ENCODE data around the gene CACHD1. TPM values are rescaled to one million over a fixed set of nuclear protein-coding genes. Genes with fewer than 3 reads are reported as not detected.

The CACHD1 gene
- polyA plus RNA-seq, 2 of the 4 experiments (the other 2 are of a cell fraction), result 0.72 to 1.6 TPM

- ATAC-seq, result no peak
- FAIRE-seq, result no peak
- DNase-seq (ENCODE audit: low read depth in 1 of 2, low spot score in 1 of 2), result no peak
- H3K4me3 ChIP-seq, result no peak overlapping the region
- H3K4me2 ChIP-seq, result peak overlapping the region; percentile 32; the same call in 1 of the 3 replicates
- WGBS (ENCODE audit: missing lambda C conversion rate), result 25% methylated on average over 3 of the region's 3 CpGs
- H3K27ac ChIP-seq, result no peak overlapping the region; a peak in 1 of 6 replicates
- TF ChIP-seq CEBPB (IDR thresholded peaks at IDR 0.05) (no peak), RNF2 (IDR thresholded peaks at IDR 0.05; ENCODE audit: borderline replicate concordance, low read depth) (no peak), ELK1 (IDR thresholded peaks at IDR 0.05; ENCODE audit: low read depth, low read length) (no peak), MAZ (IDR thresholded peaks at IDR 0.05; ENCODE audit: borderline replicate concordance, low read depth, low read length) (no peak), NR3C1 (IDR thresholded peaks at IDR 0.05) (no peak), ESRRA (IDR thresholded peaks at IDR 0.05; ENCODE audit: borderline replicate concordance, low read length) (no peak), HOXB13 (CRISPR knock-in tag; IDR thresholded peaks at IDR 0.05; ENCODE audit: low read depth) (no peak), NPAS2 (CRISPR knock-in tag; IDR thresholded peaks at IDR 0.05; ENCODE audit: borderline replicate concordance) (no peak), EHF (CRISPR knock-in tag; IDR thresholded peaks at IDR 0.05) (no peak), PHF8 (IDR thresholded peaks at IDR 0.05; ENCODE audit: borderline replicate concordance, low read depth) (no peak), ZC3H11A (IDR thresholded peaks at IDR 0.05) (no peak), RCOR1 (IDR thresholded peaks at IDR 0.05; ENCODE audit: low read depth, low read length) (no peak), BHLHE40 (IDR thresholded peaks at IDR 0.05; ENCODE audit: low read depth, low read length) (no peak), JUN (IDR thresholded peaks at IDR 0.05) (no peak), KDM5A (IDR thresholded peaks at IDR 0.05) (no peak)
- TF ChIP-seq, protein P1, sequence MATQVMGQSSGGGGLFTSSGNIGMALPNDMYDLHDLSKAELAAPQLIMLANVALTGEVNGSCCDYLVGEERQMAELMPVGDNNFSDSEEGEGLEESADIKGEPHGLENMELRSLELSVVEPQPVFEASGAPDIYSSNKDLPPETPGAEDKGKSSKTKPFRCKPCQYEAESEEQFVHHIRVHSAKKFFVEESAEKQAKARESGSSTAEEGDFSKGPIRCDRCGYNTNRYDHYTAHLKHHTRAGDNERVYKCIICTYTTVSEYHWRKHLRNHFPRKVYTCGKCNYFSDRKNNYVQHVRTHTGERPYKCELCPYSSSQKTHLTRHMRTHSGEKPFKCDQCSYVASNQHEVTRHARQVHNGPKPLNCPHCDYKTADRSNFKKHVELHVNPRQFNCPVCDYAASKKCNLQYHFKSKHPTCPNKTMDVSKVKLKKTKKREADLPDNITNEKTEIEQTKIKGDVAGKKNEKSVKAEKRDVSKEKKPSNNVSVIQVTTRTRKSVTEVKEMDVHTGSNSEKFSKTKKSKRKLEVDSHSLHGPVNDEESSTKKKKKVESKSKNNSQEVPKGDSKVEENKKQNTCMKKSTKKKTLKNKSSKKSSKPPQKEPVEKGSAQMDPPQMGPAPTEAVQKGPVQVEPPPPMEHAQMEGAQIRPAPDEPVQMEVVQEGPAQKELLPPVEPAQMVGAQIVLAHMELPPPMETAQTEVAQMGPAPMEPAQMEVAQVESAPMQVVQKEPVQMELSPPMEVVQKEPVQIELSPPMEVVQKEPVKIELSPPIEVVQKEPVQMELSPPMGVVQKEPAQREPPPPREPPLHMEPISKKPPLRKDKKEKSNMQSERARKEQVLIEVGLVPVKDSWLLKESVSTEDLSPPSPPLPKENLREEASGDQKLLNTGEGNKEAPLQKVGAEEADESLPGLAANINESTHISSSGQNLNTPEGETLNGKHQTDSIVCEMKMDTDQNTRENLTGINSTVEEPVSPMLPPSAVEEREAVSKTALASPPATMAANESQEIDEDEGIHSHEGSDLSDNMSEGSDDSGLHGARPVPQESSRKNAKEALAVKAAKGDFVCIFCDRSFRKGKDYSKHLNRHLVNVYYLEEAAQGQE (IDR thresholded peaks at IDR 0.05), result no peak
- TF ChIP-seq, protein P2, sequence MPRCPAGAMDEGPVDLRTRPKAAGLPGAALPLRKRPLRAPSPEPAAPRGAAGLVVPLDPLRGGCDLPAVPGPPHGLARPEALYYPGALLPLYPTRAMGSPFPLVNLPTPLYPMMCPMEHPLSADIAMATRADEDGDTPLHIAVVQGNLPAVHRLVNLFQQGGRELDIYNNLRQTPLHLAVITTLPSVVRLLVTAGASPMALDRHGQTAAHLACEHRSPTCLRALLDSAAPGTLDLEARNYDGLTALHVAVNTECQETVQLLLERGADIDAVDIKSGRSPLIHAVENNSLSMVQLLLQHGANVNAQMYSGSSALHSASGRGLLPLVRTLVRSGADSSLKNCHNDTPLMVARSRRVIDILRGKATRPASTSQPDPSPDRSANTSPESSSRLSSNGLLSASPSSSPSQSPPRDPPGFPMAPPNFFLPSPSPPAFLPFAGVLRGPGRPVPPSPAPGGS (IDR thresholded peaks at IDR 0.05), result no peak
- TF ChIP-seq, protein P3, sequence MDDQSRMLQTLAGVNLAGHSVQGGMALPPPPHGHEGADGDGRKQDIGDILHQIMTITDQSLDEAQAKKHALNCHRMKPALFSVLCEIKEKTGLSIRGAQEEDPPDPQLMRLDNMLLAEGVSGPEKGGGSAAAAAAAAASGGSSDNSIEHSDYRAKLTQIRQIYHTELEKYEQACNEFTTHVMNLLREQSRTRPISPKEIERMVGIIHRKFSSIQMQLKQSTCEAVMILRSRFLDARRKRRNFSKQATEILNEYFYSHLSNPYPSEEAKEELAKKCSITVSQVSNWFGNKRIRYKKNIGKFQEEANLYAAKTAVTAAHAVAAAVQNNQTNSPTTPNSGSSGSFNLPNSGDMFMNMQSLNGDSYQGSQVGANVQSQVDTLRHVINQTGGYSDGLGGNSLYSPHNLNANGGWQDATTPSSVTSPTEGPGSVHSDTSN (IDR thresholded peaks at IDR 0.05), result no peak
- POLR2A ChIA-PET, result no interaction called here
- peaks cover 8% of the 10 kb centered on the region; the same call in 2 of the 3 replicates for H3K4me1 ChIP-seq
- CTCF ChIA-PET, result interaction anchor here (1.6 kb wide), 1 partner anchor 222 kb away, joined by 4 read pairs; no protein-coding TSS in a partner anchor
- H3K9me3 ChIP-seq, result no peaks in the 10 kb centered on the region
These were observed 20.4 kb downstream of the CACHD1 start for GRCh38 chr1:64490213-64490818.

DNA sequence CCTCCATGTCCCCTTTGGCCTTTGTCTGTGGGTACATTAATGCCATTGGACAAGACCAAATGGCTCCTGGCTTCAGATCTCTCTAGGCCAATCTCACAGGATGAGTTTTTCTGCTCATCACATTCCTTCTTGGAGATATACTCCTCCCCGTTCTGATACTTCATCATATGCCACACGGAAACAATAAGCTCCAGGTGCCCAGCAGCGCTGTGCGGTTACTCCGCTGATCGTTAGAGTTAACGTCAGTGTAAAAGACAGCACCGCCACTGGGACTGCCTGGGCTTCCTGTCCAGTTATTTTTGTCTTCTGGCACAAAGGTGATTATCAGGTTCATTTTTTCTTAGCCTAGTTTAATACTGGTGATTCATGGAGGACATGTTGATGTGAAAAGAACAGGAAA is 22.5 kb downstream of the CACHD1 start:
- DNase-seq (ENCODE audit: low read depth in 1 of 2, low spot score in 1 of 2) (no peak), ATAC-seq (no peak), FAIRE-seq (no peak)
- H3K9me3 ChIP-seq, result no peaks in the 10 kb centered on the region
- H3K4me1 ChIP-seq, result peaks cover 13% of the 10 kb centered on the region; the same call in 2 of the 3 replicates
- H3K4me2 ChIP-seq, result no peak overlapping the region
- H3K4me3 ChIP-seq, result no peak overlapping the region
- 92% methylated on average over 8 of the region's 8 CpGs for WGBS (ENCODE audit: missing lambda C conversion rate)
- no peak overlapping the region for H3K27ac ChIP-seq
- CTCF ChIA-PET, result interaction anchor here (0.8 to 1.5 kb wide), 3 partner anchors 9 to 18 kb away, joined by 3 read pairs; no protein-coding TSS in a partner anchor
- POLR2A ChIA-PET, result no interaction called here
- no peak for TF ChIP-seq HOXB5 (CRISPR knock-in tag; IDR thresholded peaks at IDR 0.05)
- TF ChIP-seq, protein P1 (IDR thresholded peaks at IDR 0.05), result no peak
- TF ChIP-seq CTCF (IDR thresholded peaks at IDR 0.05), result no peak
- TF ChIP-seq FOSL2 (IDR thresholded peaks at IDR 0.05), result no peak
- TF ChIP-seq FOSL2 (CRISPR knock-in tag; IDR thresholded peaks at IDR 0.05), result no peak
- TF ChIP-seq JUNB (IDR thresholded peaks at IDR 0.05), result no peak
- TF ChIP-seq SREBF2 (IDR thresholded peaks at IDR 0.05), result no peak
- no peak for TF ChIP-seq TP53 (CRISPR knock-in tag; IDR thresholded peaks at IDR 0.05)
- no peak for TF ChIP-seq RNF2 (IDR thresholded peaks at IDR 0.05; ENCODE audit: borderline replicate concordance, low read depth)
